HepG2 (cell line): ENCODE data around the gene TGM2. TPM values are rescaled to one million over a fixed set of nuclear protein-coding genes. Genes with fewer than 3 reads are reported as not detected.

Source experiments
- AGO1 ChIP-seq: fragments of 200-400 bp; formaldehyde crosslinking; IDR thresholded peaks from 2 replicates; pipeline ENCODE4 v1.6.1; 2017; ENCODE audit warnings: mild to moderate bottlenecking, low read depth, low read length, moderate library complexity; ENCODE audit not compliant: poor library complexity, severe bottlenecking
- CENPX ChIP-seq: sonication (generic); formaldehyde crosslinking; IDR thresholded peaks from 2 replicates; pipeline ENCODE4 v1.9.0; 2021; ENCODE audit warnings: mild to moderate bottlenecking, missing genetic modification reagents, moderate library complexity
- DRAP1 ChIP-seq: IDR thresholded peaks from 2 replicates; pipeline ENCODE4 v1.6.1; 2016; ENCODE audit warnings: missing genetic modification reagents, missing compliant biosample characterization
- KLF12 ChIP-seq: sonication (generic); formaldehyde crosslinking; IDR thresholded peaks from 2 replicates; pipeline ENCODE4 v1.4.0; 2020; ENCODE audit warnings: missing genetic modification reagents, borderline replicate concordance
- KLF9 ChIP-seq: IDR thresholded peaks from 2 replicates; pipeline ENCODE4 v1.6.1; 2016; ENCODE audit warnings: low read depth
- MIER3 ChIP-seq: IDR thresholded peaks from 2 replicates; pipeline ENCODE4 v1.6.1; 2016; ENCODE audit warnings: missing compliant biosample characterization, borderline replicate concordance
- MTF2 ChIP-seq: sonication (generic); formaldehyde crosslinking; IDR thresholded peaks from 2 replicates; pipeline ENCODE4 v1.5.0; 2020; ENCODE audit warnings: missing genetic modification reagents, borderline replicate concordance
- MXD1 ChIP-seq: sonication (generic); formaldehyde crosslinking; IDR thresholded peaks from 2 replicates; pipeline ENCODE4 v1.4.0; 2020; ENCODE audit warnings: mild to moderate bottlenecking, missing genetic modification reagents
- POGZ ChIP-seq: sonication (generic); formaldehyde crosslinking; IDR thresholded peaks from 2 replicates; pipeline ENCODE4 v1.4.0; 2020; ENCODE audit warnings: mild to moderate bottlenecking, missing genetic modification reagents
- RFX3 ChIP-seq: IDR thresholded peaks from 2 replicates; pipeline ENCODE4 v1.6.1; 2016; ENCODE audit warnings: missing biosample characterization, missing genetic modification reagents
- RNF2 ChIP-seq: fragments of 450-650 bp; conservative IDR thresholded peaks from 2 replicates; pipeline ENCODE4 v1.6.1; 2016; ENCODE audit warnings: low read depth
- SATB2 ChIP-seq: sonication (generic); formaldehyde crosslinking; IDR thresholded peaks from 2 replicates; pipeline ENCODE4 v1.5.0; 2020; ENCODE audit warnings: missing genetic modification reagents
- TAF15 ChIP-seq: fragments of 200-400 bp; formaldehyde crosslinking; IDR thresholded peaks from one replicate; pipeline ENCODE4 v1.6.1; 2018; ENCODE audit warnings: mild to moderate bottlenecking, low read depth, low read length; ENCODE audit not compliant: poor library complexity, severe bottlenecking
- TBP ChIP-seq: sonication (generic); formaldehyde crosslinking; IDR thresholded peaks from 2 replicates; pipeline ENCODE4 v1.5.0; 2020; ENCODE audit warnings: missing genetic modification reagents
- XBP1 ChIP-seq: sonication (generic); formaldehyde crosslinking; IDR thresholded peaks from 2 replicates; pipeline ENCODE4 v1.5.0; 2020; ENCODE audit warnings: missing genetic modification reagents
- ZBTB20 ChIP-seq: sonication (generic); formaldehyde crosslinking; IDR thresholded peaks from 2 replicates; pipeline ENCODE4 v1.8.1; 2023; ENCODE audit warnings: missing genetic modification reagents, low read depth, mild to moderate bottlenecking, borderline replicate concordance
- ZFP62 ChIP-seq: sonication (generic); formaldehyde crosslinking; IDR thresholded peaks from 2 replicates; pipeline ENCODE4 v1.4.0; 2020; ENCODE audit warnings: missing genetic modification reagents
- ZNF17 ChIP-seq: sonication (generic); formaldehyde crosslinking; IDR thresholded peaks from 2 replicates; pipeline ENCODE4 v1.5.0; 2020; ENCODE audit warnings: mild to moderate bottlenecking, missing genetic modification reagents
- ZNF180 ChIP-seq: sonication (generic); formaldehyde crosslinking; IDR thresholded peaks from 2 replicates; pipeline ENCODE4 v1.4.0; 2020; ENCODE audit warnings: low read depth, missing genetic modification reagents, borderline replicate concordance
- ZNF225 ChIP-seq: sonication (generic); formaldehyde crosslinking; IDR thresholded peaks from 2 replicates; pipeline ENCODE4 v1.4.0; 2020; ENCODE audit warnings: mild to moderate bottlenecking, missing genetic modification reagents
- ZNF264 ChIP-seq: sonication (generic); formaldehyde crosslinking; IDR thresholded peaks from 2 replicates; pipeline ENCODE4 v1.4.0; 2020; ENCODE audit warnings: missing genetic modification reagents
- ZNF333 ChIP-seq: sonication (generic); formaldehyde crosslinking; IDR thresholded peaks from 2 replicates; pipeline ENCODE4 v1.4.0; 2020; ENCODE audit warnings: mild to moderate bottlenecking, missing genetic modification reagents, borderline replicate concordance
- ZNF510 ChIP-seq: sonication (generic); formaldehyde crosslinking; IDR thresholded peaks from 2 replicates; pipeline ENCODE4 v1.4.0; 2020; ENCODE audit warnings: low read depth, mild to moderate bottlenecking, missing genetic modification reagents
- ZNF546 ChIP-seq: sonication (generic); formaldehyde crosslinking; conservative IDR thresholded peaks from 2 replicates; pipeline ENCODE4 v1.8.1; 2023; ENCODE audit warnings: mild to moderate bottlenecking, missing genetic modification reagents
- ZNF558 ChIP-seq: sonication (generic); formaldehyde crosslinking; IDR thresholded peaks from 2 replicates; pipeline ENCODE4 v1.9.0; 2022; ENCODE audit warnings: mild to moderate bottlenecking, missing genetic modification reagents, borderline replicate concordance
- polyA plus RNA-seq, 8 experiments: library from polyadenylated mRNA; depleted of rRNA in 3 of 8; stranded (reverse) in 7 of 8; unstranded in 1 of 8; fragments of >200 nt; fragmentation: Illumina TruSeq in 4 of 8; extraction: Trizol in 4 of 8; gene quantifications; 2 replicates each; pipeline versions ENCODE4 v1.2.1 to v1.2.3, GENCODE V29; 2011 to 2016; ENCODE audit warnings: low read depth in 4 of 8, missing spikeins in 1 of 8, mixed read lengths in 1 of 8; ENCODE audit not compliant: insufficient read depth in 1 of 8
- total RNA-seq, 5 experiments: library from RNA; depleted of rRNA; stranded (reverse); fragments of >200 nt; fragmentation: Illumina TruSeq; extraction: Trizol; gene quantifications; 2 replicates each; pipeline ENCODE4 v1.2.3, GENCODE V29; 2016; ENCODE audit warnings: low read depth in 1 of 5
- TF ChIP-seq, protein P1 (sequence below): sonication (generic); formaldehyde crosslinking; IDR thresholded peaks from 2 replicates; pipeline ENCODE4 v1.5.1; 2020; ENCODE audit warnings: missing genetic modification reagents, mild to moderate bottlenecking, borderline replicate concordance
- TF ChIP-seq, protein P2 (sequence below), 2 experiments: sonication (generic) in 1 of 2; formaldehyde crosslinking in 1 of 2; IDR thresholded peaks; 2 replicates each; pipeline versions ENCODE4 v1.4.0 to v1.6.1; 2016 to 2020; ENCODE audit warnings: borderline replicate concordance in 1 of 2, low read depth in 1 of 2, mild to moderate bottlenecking in 1 of 2, missing genetic modification reagents in 1 of 2

TGM2 gene
- total and polyA plus RNA-seq, 2 of the 13 experiments (the other 11 are each of a cell fraction or from before 2014, with no cell fraction given): 4.2 to 46.4 TPM

DNA sequence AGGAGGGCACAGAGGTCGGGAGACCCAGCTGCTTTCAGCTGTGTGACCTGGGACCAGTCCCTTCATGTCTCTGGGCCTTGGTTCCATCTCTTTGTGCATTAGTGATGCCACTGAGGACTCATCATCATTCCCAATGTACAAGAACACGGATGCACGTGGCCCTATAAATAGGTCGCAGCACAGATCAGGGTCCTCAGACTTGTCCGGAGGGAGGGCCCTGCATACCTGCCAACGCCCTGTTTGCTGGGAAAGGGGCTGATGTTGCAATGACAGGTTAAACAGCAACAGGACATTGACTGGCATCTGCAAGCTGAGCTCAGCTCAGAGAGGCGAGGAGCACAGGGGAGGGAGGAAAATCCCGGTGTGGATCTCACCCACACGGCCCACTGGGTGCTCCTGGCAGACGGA lies 21.8 kb downstream of the TGM2 start (continued):
- peak; percentile 100 for TF ChIP-seq MIER3 (CRISPR knock-in tag)
- no peak; the same call in 1 of the 2 replicates for TF ChIP-seq RNF2
- TF ChIP-seq ZNF558: no peak
- no peak for TF ChIP-seq CENPX (CRISPR knock-in tag)
- TF ChIP-seq TBP: no peak
- TF ChIP-seq ZNF510 (CRISPR knock-in tag): peak; percentile 88; the same call in 1 of the 2 replicates
- TF ChIP-seq, protein P1, sequence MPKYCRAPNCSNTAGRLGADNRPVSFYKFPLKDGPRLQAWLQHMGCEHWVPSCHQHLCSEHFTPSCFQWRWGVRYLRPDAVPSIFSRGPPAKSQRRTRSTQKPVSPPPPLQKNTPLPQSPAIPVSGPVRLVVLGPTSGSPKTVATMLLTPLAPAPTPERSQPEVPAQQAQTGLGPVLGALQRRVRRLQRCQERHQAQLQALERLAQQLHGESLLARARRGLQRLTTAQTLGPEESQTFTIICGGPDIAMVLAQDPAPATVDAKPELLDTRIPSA: peak; percentile 90; the same call in 1 of the 2 replicates
- TF ChIP-seq DRAP1 (CRISPR knock-in tag): peak; percentile 97
- TF ChIP-seq RFX3: peak; percentile 46
- no peak for TF ChIP-seq KLF9
- TF ChIP-seq ZNF225 (CRISPR knock-in tag): no peak; the same call in 1 of the 2 replicates
- TF ChIP-seq, protein P2, sequence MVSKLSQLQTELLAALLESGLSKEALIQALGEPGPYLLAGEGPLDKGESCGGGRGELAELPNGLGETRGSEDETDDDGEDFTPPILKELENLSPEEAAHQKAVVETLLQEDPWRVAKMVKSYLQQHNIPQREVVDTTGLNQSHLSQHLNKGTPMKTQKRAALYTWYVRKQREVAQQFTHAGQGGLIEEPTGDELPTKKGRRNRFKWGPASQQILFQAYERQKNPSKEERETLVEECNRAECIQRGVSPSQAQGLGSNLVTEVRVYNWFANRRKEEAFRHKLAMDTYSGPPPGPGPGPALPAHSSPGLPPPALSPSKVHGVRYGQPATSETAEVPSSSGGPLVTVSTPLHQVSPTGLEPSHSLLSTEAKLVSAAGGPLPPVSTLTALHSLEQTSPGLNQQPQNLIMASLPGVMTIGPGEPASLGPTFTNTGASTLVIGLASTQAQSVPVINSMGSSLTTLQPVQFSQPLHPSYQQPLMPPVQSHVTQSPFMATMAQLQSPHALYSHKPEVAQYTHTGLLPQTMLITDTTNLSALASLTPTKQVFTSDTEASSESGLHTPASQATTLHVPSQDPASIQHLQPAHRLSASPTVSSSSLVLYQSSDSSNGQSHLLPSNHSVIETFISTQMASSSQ (IDR thresholded peaks at IDR 0.05; ENCODE audit: low read depth): peak; percentile 93
- TF ChIP-seq, protein P2 (CRISPR knock-in tag; IDR thresholded peaks at IDR 0.05; ENCODE audit: borderline replicate concordance): peak; percentile 99
- no peak for TF ChIP-seq ZFP62
- TF ChIP-seq AGO1: no peak
- TF ChIP-seq KLF12 (CRISPR knock-in tag): peak; percentile 99
- TF ChIP-seq ZBTB20 (CRISPR knock-in tag): no peak
- no peak for TF ChIP-seq ZNF333 (CRISPR knock-in tag)
- TF ChIP-seq TAF15: no peak
- TF ChIP-seq ZNF264 (CRISPR knock-in tag): peak; percentile 95
- no peak for TF ChIP-seq ZNF180 (CRISPR knock-in tag)
- TF ChIP-seq MTF2: no peak
- no peak for TF ChIP-seq ZNF17 (CRISPR knock-in tag)
- TF ChIP-seq ZNF546 (CRISPR knock-in tag): no peak
- no peak for TF ChIP-seq SATB2 (CRISPR knock-in tag)
- peak; percentile 91 for TF ChIP-seq POGZ (CRISPR knock-in tag)
- TF ChIP-seq MXD1 (CRISPR knock-in tag): peak; percentile 7; the same call in 1 of the 2 replicates
- TF ChIP-seq XBP1 (CRISPR knock-in tag): no peak; the same call in 1 of the 2 replicates
